Measurements from ENCODE around the gene DUSP22.

GRCh38 chr6:308768-309167 lies 16.5 kb downstream of the DUSP22 start:
- TF ChIP-seq POLR2AphosphoS5 (IDR thresholded peaks at IDR 0.05; ENCODE audit: control insufficient read depth, insufficient read depth, low read depth, low read length) = no peak
- no peak for TF ChIP-seq CTCF (IDR thresholded peaks at IDR 0.05 in 2 of 3, conservative IDR thresholded peaks at IDR 0.05 in 1 of 3; ENCODE audit: insufficient read depth in 2 of 3, low read depth in 1 of 3, low read length in 3 of 3)
- TF ChIP-seq ZNF586 (CRISPR knock-in tag; conservative IDR thresholded peaks at IDR 0.05) = no peak
- TF ChIP-seq IRF2 (CRISPR knock-in tag; IDR thresholded peaks at IDR 0.05) = no peak
- no peak for TF ChIP-seq YY1 (IDR thresholded peaks at IDR 0.05; ENCODE audit: borderline replicate concordance in 1 of 3, control insufficient read depth in 1 of 3, extremely low read depth in 1 of 3, insufficient read depth in 3 of 3, insufficient read length in 1 of 3, insufficient replicate concordance in 2 of 3, low read depth in 1 of 3, low read length in 2 of 3)
- no peak for TF ChIP-seq FOSL1 (tag; conservative IDR thresholded peaks at IDR 0.05)
- no peak for TF ChIP-seq SNAPC5 (CRISPR knock-in tag; IDR thresholded peaks at IDR 0.05)
- no peak for TF ChIP-seq BHLHE40 (IDR thresholded peaks at IDR 0.05; ENCODE audit: low read length)
